HG03039 (cell line): ENCODE results near the gene S100A12.

Source experiments
- ATAC-seq: cut with Tn5 transposase; IDR thresholded peaks from one replicate; pipeline ENCODE4 v1.9.1; 2021; ENCODE audit warnings: mild to moderate bottlenecking, moderate library complexity; ENCODE audit not compliant: unreplicated experiment

The S100A12 gene

DNA sequence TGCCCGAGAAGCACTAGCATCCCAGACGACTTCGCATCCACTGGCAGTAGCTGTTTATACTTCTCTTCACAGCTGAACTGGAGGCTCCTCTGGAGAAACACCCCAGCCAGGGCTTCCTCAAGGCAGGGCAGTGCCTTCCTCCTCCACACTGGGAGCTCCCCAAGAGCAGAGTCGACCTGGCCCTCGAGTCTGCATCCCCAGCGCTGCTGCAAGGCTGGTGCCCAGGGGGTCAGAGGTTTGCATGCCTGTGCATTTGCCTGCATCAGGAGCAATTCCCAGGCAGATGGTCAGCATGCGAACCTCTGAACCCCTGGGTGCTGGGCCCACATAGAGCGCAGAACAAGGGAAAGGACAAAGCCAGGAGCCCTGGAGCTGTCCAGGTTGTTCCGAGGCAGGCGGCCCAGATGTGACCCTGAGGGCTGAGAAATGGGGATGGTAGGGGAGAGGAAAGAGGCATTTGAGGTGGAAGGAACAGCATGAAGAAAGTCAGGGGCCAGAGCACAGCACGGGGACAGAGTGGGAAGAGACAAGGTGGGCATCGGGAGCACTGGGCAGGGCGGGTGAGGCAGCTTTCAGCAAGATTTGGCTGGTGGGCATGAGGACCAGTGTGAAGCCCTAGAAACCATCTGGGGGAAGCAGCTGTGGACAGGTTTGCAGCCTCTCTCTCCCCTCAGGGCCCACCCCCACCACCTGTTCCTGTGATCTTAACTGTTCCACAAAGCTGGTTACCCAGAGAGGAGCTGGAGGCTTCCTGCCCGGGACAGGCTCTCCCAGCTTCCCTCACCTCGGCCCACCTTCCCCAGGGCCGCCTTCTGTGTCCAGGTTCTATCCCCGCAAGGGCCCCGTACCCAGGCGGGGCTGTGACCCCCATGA, 21.9 kb upstream of the S100A12 start:
- ATAC-seq = no peak

DNA sequence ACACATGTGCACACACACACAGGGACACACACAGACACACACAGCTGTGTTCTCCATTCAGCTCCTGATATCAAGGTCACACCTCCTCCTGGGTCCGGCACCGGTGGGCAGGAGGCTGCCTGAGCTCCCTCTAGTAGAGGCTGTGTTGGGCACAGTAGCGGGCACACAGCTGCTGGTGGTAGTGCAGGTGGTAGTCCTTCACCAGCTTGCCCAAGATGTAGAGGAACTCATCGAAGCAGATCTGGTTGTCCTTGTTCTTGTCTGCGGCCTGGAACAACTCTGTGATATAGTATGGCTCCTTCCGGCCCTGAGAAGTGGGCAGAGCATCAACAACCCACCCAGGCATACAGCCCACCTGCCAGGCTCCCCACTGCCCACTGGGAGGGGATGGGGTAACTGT, 21.0 kb upstream of the S100A12 start:
- ATAC-seq = no peak

DNA sequence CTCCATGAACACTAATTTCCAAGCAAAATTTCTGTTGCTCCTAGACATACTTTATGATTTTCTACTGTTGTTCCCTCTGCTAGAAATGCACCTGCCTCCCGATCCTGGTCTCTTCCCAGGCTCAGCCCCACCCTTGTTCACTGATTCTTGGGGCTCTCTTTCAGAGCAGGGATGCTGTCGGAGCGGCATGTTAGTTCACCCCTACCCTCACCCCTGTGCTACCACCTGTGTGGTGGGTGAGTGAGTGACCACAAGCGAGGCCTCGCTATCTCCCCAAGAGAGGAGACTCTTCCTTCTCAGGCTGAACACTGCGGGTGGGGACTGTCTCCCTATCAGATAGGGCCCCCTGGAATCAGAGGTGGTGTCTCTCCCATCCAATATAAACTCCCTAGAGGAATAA, 20.4 kb upstream of the S100A12 start:
- no peak for ATAC-seq

DNA sequence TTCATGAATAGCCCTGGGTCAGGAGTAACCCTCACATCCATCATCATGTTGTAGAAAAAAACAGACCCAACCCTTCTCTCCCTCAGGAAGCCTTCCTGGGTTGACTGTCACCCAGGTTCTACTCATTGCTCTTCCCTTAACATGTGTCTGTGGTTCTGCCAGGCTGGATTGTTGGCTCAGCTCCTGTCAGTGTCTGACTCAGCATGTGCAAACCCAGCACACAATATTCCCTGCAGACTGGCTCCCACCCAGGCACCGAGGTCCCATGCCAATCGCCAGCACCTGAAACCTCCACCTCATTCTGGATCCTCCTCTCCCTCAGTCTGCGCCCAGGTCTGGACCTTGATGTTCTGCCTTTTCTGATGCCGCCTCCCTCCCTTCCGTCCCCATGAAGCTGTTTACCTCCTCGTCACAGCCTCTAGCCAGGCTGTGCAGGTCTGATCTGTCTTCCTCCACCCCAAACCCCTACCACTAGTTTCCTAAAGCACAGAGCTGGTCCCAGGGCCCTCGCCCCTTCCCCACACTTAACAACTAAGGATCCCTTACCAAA, 19.8 kb upstream of the S100A12 start:
- no peak for ATAC-seq

DNA sequence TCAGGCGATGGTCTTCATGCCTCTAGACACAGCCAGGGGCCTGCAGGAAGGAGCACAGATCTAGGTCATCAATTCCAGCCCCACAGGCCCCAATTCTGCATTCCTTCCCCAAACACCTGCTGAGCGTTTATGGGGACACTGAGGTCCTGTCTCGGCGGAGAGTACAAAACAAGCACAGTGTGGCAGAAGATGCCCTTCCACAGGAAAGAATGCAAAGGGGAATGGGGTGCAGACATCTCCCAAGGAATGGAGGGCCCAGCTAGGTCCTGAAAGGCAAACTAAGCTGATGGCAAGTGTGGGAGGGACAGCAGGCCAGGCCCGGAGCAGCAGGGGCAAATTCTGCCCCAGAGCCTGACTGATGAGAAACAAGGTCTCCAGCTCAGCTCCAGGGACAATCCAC, 19.0 kb upstream of the S100A12 start:
- ATAC-seq = no peak

DNA sequence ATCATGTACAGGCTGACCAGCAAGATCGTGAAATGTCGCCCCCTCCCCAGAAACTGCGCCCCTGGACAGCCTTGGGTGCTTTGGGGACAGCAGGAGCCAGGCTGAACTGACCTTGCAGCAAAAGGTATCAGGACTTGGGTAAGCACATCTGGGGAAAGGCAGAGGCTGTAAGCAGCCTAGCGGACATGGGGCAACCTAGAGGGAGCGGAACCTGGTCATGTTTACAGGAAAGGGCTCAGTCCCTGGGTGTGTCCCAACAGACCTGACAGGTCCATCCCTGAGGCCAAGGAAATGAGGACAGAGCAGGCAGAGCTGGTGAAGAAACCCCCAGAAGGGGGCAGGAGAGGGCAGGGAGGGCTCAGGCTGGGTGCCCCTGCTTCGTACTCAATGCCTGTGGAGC, 18.5 kb upstream of the S100A12 start:
- no peak for ATAC-seq

DNA sequence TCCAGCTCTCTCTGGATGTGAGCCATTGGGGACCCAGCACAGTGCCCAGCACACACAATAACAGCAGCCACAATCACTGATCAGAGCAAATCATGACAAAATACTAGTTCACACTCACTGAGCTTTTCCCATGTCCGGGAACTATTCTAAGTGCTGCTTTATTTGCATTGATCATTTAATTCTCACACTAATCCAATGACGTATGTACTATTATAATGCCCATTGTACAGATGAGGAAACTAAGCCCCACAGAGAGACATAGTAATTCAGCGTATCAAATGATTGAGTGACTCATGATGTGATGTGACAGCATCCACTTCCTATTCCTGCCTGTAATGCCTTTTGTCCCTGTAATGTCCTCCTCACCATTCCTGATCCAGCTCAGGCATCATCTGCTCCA, 17.4 kb upstream of the S100A12 start:
- no peak for ATAC-seq

DNA sequence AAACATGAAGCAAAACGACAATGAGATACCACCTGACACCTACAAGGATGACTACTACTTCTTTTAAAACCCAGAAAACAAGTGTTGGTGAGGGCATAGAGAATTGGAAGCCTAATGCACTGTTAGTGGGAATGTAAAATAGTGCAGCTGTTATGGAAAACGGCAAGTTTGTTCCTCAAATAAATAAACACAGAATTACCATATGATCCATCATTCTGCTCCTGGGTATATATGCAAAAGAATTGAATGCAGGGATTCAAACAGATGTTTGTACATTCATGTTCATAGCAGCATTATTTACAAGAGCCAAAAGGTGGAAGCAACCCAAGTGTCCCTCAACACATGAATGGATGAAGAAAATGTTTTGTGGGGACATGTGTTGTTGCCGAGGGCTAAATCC, 16.8 kb upstream of the S100A12 start:
- ATAC-seq = no peak

DNA sequence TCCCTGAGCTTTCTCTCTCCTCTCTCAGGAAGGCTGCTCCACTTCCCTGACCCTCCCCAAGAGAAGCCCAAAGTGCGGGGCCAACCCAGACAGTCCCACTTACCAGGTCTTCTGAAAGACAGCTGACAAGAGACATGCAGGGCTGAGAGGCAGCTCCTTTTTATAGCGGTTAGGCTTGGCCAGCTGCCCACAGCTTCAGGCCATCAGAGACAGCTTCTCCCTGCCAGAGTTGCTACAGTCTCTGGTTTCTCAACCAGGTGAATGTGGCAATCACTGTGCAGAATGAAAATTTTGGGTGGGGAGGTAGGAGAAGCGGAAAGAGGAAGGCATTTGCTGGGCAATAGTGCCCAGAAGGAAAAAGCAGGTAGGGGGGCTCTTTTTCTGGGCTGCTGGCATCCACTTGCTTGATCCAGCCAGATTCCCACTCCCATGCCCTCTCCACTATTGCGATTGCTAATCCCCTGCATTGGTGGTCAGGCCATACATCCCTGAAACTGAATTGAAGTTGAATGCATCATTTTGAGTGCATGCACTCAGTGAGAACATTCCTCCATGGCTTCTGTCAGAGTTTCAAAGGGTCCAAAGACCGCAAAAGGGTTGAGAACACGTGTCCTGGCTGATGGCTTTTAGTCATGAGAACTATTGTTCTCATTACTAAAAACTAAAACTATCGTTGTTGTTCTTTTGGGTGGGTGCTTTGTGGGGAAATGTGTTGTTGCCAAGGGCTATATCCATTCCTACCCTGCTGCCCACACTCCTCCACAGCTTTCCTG, 15.7 kb upstream of the S100A12 start, which contains the start of gene S100A8:
Gene S100A8, minus strand, starts transcription at position 136 of the 773 bp plus-strand sequence. CDS start 538 bp downstream, outside the sequence.
- ATAC-seq = no peak

DNA sequence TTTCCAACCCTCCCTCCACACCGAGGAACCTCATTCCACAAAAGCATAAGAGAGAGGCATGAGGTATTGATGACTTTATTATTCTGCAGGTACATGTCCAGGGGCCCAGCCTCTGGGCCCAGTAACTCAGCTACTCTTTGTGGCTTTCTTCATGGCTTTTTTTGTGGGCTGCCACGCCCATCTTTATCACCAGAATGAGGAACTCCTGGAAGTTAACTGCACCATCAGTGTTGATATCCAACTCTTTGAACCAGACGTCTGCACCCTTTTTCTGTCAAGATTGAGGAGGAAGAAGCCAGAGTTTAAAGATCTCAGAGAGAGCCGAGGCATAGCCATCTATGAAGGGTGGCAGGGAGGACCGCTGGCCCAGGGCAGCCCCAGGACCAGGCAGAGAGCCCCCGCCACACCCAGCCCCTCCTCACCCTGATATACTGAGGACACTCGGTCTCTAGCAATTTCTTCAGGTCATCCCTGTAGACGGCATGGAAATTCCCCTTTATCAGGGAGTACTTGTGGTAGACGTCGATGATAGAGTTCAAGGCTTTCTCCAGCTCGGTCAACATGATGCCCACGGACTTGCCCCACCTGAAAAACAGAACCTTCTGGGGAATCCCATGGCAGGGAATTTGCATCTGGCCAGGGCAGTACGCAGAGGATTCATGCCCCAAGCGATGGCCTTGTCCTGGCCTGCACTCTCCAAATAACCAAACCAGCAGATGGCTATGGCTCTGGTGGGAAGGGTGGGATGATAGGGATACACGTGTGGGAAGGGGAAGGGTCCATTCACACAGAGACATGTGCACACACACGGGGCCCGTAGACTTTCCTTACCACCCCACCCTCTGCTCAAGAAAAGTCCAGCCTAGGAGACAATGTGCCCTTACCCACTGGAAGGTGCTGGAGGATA, 14.8 kb upstream of the S100A12 start:
- ATAC-seq = no peak

DNA sequence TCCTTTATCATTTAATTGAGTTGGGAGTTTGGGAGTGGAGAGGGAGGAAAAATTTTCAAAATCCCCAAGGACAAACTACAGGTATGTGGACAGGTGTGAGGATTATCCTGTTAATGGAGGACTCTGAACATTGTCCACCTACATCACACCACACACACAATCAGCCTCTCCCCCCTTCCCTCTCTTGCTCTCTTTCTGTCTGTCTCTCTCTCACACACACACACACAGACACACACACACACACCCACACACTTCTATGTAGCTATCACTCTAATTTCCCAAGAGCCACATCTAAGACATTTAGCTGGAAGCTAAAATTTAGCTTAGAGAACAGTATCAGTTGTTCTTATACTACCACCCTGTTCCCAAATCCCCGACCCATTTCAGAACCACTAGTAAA, 14.0 kb upstream of the S100A12 start:
- no peak for ATAC-seq

DNA sequence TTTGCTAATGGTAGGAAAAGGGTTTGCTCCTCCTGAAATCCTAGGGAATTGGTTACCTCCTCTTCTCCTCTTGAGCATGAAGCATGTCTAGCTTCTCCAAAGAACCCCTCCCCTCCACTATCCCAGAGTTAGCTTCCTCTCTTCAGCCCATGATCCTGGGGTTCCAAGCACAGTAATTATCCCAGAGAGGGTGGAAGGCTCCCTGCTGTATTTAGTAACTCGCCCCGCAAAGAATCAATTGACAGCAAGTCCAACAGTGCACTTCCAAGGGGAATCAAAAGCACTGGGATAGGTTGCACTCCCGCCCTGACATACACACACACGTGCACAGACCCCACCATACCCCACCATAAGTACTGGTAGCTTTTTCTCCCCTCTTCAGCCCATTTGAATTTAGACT, 12.4 kb upstream of the S100A12 start:
- no peak for ATAC-seq

DNA sequence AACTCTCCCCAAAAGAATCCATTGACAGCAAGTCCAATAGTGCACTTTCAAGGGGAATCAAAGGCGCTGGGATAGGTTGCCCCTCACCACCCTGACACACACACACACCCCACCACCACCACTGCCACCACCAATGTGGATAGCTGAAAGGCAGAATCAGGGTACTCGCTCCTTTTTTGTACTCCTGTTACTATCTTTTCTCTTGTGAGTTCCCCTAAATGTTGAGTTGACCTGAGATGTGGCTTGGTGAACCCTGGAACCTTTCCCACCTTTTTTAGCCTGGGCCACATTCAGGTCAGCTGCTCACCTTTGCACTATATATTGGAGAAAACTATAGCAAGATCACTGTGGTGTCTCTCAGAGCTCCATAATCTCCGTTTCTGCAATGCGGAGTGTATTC, 11.6 kb upstream of the S100A12 start:
- ATAC-seq = no peak

DNA sequence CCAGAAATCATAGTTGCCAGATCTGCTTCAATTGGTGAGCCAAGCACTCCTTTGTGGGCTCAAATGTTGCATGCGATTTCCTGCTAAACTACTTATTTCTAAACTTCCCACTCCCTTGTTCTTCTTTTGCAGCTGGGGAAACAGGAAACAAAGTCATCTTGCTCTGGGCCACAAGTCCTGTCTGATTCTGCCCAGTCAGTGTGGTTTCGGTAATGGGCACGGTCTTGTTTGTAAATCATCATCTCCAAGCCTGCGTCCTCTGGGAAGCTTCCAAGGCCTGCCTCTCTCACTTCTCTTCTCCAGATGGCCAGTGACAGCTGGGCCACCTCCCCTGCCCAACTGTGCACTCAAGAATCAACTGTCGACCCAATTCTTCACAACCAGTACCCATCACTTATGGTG, 11.1 kb upstream of the S100A12 start:
- no peak for ATAC-seq

DNA sequence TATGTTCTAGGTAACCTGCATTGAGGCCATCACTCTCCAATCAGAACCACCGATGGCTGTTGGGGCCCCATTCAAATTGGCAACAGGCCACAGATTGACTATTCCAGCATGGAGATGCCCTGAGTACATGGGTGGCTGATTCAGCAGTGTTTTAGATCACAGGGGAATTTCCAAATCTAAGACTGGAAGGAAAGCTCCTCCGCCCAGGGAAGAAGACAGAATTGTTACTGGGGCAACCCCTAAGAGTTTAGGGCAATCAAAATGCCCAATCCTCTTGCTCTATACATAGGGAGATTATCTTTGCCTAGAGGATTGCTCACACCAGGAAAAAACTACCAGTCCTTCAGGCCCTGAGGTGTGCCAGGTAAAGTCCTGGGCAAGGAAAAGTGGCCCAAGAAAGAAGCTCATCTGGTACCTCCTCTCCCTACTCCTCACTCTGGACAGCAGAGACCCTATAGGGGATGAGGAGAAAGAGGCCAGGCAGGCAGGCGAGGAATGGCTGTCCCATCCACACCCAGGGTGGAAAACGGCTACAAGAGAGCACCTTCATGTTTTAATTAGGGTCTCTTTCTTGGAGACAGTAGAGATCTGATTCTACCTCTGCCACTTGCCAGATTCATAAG, 9.6 kb upstream of the S100A12 start:
- ATAC-seq = no peak

DNA sequence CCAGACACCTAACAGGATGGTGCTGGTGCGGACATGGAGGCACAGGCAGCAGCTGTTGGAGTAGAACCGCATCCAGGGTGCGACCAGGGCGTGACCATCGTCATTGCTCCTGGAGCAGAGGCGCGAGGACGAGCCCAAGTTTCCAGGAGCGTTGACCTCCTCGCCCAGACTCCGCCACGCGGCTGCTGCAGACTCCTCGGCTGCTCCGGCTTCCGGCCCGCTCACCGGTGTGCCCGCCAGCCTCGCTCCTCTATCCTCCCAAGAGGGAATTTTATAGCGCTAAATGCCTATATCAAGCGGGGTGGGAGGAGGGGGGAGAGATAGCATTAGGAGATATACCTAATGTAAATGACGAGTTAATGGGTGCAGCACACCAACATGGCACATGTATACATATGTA, 5.3 kb upstream of the S100A12 start:
- ATAC-seq = no peak

DNA sequence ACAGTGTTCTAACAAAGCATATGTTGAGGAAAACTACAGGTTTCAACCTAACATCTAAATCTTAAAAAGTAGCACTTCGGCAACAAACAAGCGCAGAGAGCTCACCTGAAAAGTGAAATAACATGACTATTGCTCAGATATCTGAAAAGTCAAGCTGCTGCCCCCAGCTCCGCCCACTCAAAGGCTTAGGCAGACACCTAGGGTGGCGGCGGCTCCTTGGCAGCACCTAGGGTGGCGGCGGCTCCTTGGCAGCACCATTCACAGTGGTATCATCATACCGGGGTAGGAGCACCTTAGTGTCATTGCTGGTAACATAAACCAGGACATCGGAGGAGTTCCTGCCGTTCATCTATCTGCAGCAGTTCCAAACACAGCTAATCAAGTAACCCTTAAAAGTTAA, 4.2 kb upstream of the S100A12 start:
- no peak for ATAC-seq

DNA sequence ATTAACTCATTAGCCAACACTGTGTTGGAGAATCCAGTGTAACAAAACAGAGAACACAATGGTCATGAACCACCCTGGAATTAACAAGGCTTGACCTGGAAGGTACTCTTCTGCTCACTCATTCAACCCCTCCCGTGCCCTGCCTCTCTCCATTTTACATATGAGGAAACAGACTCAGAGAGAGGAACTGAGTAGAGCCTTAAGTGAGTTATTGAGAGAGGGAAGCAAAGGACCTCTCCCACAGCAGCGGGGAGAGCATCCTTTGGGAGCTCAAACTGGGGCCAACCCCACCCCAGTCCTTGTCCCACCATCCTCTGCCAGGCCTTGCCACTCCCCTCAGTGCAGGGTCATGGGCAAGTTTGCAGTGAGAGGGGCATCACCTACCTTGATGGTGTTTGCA, 1.4 kb downstream of the S100A12 start:
- ATAC-seq = no peak

DNA sequence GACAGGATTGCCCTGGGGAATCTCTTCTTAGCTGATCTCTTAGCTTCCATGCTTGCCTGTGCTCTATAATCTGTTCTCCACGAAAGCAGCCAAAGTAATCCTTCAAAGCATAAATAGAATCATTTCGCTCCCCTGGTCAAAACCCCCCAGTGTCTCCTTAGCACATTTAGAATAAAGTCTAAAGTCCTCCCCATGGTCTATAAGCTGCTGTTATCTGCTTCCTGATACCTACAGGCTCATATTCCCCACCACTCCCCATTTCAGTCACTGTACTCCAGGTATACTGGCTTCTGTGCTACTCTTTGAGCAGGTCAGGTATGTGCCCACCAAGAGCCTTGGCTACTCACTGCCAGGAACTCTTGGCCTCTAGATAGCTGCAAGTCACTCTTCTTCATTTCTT, 2.9 kb downstream of the S100A12 start:
- ATAC-seq = no peak

DNA sequence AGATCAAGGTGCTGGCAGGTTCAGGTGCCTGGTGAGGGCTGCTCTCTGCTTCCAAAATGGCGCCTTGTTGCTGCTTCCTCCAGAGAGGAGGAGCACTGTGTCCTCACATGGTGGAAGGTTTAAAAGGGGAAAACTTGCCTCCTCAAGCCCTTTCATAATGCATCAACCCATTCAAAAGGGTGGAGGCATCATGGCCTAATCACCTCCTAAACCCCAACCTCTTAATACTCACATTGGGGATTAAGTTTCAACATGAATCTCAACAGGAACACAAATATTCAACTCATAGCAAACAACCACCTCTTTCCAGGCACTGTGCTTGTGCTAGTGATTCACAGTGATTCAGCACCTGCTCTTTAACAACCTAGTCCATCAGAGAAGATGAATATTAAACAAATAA, 4.2 kb downstream of the S100A12 start:
- ATAC-seq = no peak
